HEK293T (cell line): ENCODE measurements around the gene SCN3B.

Experiments used
- FOXM1 ChIP-seq: fragments of 450-650 bp; IDR thresholded peaks from 2 replicates; pipeline ENCODE4 v1.6.1; 2017; ENCODE audit warnings: mild to moderate bottlenecking, borderline replicate concordance
- LEF1 ChIP-seq: fragments of 450-650 bp; IDR thresholded peaks from 2 replicates; pipeline ENCODE4 v1.6.1; 2017; ENCODE audit warnings: mild to moderate bottlenecking, borderline replicate concordance
- SUZ12 ChIP-seq: fragments of 450-650 bp; IDR thresholded peaks from 2 replicates; pipeline ENCODE4 v1.6.1; 2016; ENCODE audit warnings: mild to moderate bottlenecking
- TARDBP ChIP-seq: fragments of 450-650 bp; IDR thresholded peaks from 2 replicates; pipeline ENCODE4 v1.6.1; 2016
- ZNF384 ChIP-seq: fragments of 450-650 bp; IDR thresholded peaks from 2 replicates; pipeline ENCODE4 v1.6.1; 2016

- TF ChIP-seq FOXM1 (no peak), SUZ12 (no peak), TARDBP (no peak), LEF1 (no peak), ZNF384 (no peak)
Observed at GRCh38 chr11:123696183-123696582, 41.8 kb upstream of the SCN3B start.
